Adrenal gland (tissue), 5 donors: ENCODE measurements around the gene ZAP70.

Experiments
- CTCF ChIP-seq, 6 experiments: fragments of 450-650 bp in 4 of 6; fragments of 200-600 bp in 2 of 6; sonication (generic) in 1 of 6; IDR thresholded peaks; 1 replicate in 5 of 6; 2 replicates in 1 of 6; pipeline versions ENCODE4 v1.5.1 to v1.8.0; 2016 to 2021; ENCODE audit warnings: antibody characterized with exemption in 6 of 6, mild to moderate bottlenecking in 2 of 6, moderate library complexity in 1 of 6
- POLR2A ChIP-seq, 2 donors: fragments of 450-650 bp; IDR thresholded peaks; one replicate each; pipeline ENCODE4 v1.6.1; 2017; ENCODE audit warnings: antibody characterized with exemption in 2 of 2, mild to moderate bottlenecking in 2 of 2, moderate library complexity in 1 of 2
- donor health status: DM: no; HTN: no; CAD: no.

- TF ChIP-seq CTCF (IDR thresholded peaks at IDR 0.05) (no peak), POLR2A (IDR thresholded peaks at IDR 0.05) (no peak)
These were observed 33.9 kb downstream of the ZAP70 start for GRCh38 chr2:97747285-97747684.
